HepG2 (cell line): Measurements from ENCODE around the gene COPS7A. TPM values are rescaled to one million over a fixed set of nuclear protein-coding genes. Genes with fewer than 3 reads are reported as not detected.

Experiments used
- CEBPG ChIP-seq: IDR thresholded peaks from 2 replicates; pipeline ENCODE4 v1.6.1; 2016
- FOXC1 ChIP-seq: sonication (generic); formaldehyde crosslinking; IDR thresholded peaks from 2 replicates; pipeline ENCODE4 v1.8.0; 2022; ENCODE audit warnings: mild to moderate bottlenecking, missing genetic modification reagents, borderline replicate concordance
- NFRKB ChIP-seq: fragments of 450-650 bp; IDR thresholded peaks from 2 replicates; pipeline ENCODE4 v1.6.1; 2017
- NRL ChIP-seq: sonication (generic); formaldehyde crosslinking; IDR thresholded peaks from 2 replicates; pipeline ENCODE4 v1.5.0; 2020; ENCODE audit warnings: missing genetic modification reagents, mild to moderate bottlenecking, moderate library complexity, borderline replicate concordance
- REPIN1 ChIP-seq: sonication (generic); formaldehyde crosslinking; IDR thresholded peaks from 2 replicates; pipeline ENCODE4 v1.8.0; 2022; ENCODE audit warnings: missing genetic modification reagents, low read depth, mild to moderate bottlenecking, borderline replicate concordance
- ZNF235 ChIP-seq: sonication (generic); formaldehyde crosslinking; IDR thresholded peaks from 2 replicates; pipeline ENCODE4 v1.8.1; 2023; ENCODE audit warnings: mild to moderate bottlenecking, missing genetic modification reagents, borderline replicate concordance
- polyA plus RNA-seq, 8 experiments: library from polyadenylated mRNA; depleted of rRNA in 3 of 8; stranded (reverse) in 7 of 8; unstranded in 1 of 8; fragments of >200 nt; fragmentation: Illumina TruSeq in 4 of 8; extraction: Trizol in 4 of 8; gene quantifications; 2 replicates each; pipeline versions ENCODE4 v1.2.1 to v1.2.3, GENCODE V29; 2011 to 2016; ENCODE audit warnings: low read depth in 4 of 8, missing spikeins in 1 of 8, mixed read lengths in 1 of 8; ENCODE audit not compliant: insufficient read depth in 1 of 8
- total RNA-seq, 5 experiments: library from RNA; depleted of rRNA; stranded (reverse); fragments of >200 nt; fragmentation: Illumina TruSeq; extraction: Trizol; gene quantifications; 2 replicates each; pipeline ENCODE4 v1.2.3, GENCODE V29; 2016; ENCODE audit warnings: low read depth in 1 of 5
- TF ChIP-seq, protein P1 (sequence below): sonication (generic); formaldehyde crosslinking; IDR thresholded peaks from 2 replicates; pipeline ENCODE4 v1.4.0; 2020; ENCODE audit warnings: missing genetic modification reagents
- TF ChIP-seq, protein P2 (sequence below): sonication (generic); formaldehyde crosslinking; IDR thresholded peaks from 2 replicates; pipeline ENCODE4 v1.8.0; 2022; ENCODE audit warnings: mild to moderate bottlenecking, missing genetic modification reagents, moderate library complexity
- TF ChIP-seq, protein P3 (sequence below): sonication (generic); formaldehyde crosslinking; IDR thresholded peaks from 2 replicates; pipeline ENCODE4 v1.4.0; 2020; ENCODE audit warnings: missing genetic modification reagents, borderline replicate concordance
- TF ChIP-seq, protein P4 (sequence below): sonication (generic); formaldehyde crosslinking; IDR thresholded peaks from 2 replicates; pipeline ENCODE4 v1.8.1; 2022; ENCODE audit warnings: low read depth, mild to moderate bottlenecking, missing genetic modification reagents
- TF ChIP-seq, protein P5 (sequence below): sonication (generic); formaldehyde crosslinking; IDR thresholded peaks from 2 replicates; pipeline ENCODE4 v1.5.1; 2020; ENCODE audit warnings: mild to moderate bottlenecking, missing genetic modification reagents

Gene COPS7A
- total and polyA plus RNA-seq, 2 of the 13 experiments (the other 11 are each of a cell fraction or from before 2014, with no cell fraction given), result 40.0 to 73.6 TPM

DNA sequence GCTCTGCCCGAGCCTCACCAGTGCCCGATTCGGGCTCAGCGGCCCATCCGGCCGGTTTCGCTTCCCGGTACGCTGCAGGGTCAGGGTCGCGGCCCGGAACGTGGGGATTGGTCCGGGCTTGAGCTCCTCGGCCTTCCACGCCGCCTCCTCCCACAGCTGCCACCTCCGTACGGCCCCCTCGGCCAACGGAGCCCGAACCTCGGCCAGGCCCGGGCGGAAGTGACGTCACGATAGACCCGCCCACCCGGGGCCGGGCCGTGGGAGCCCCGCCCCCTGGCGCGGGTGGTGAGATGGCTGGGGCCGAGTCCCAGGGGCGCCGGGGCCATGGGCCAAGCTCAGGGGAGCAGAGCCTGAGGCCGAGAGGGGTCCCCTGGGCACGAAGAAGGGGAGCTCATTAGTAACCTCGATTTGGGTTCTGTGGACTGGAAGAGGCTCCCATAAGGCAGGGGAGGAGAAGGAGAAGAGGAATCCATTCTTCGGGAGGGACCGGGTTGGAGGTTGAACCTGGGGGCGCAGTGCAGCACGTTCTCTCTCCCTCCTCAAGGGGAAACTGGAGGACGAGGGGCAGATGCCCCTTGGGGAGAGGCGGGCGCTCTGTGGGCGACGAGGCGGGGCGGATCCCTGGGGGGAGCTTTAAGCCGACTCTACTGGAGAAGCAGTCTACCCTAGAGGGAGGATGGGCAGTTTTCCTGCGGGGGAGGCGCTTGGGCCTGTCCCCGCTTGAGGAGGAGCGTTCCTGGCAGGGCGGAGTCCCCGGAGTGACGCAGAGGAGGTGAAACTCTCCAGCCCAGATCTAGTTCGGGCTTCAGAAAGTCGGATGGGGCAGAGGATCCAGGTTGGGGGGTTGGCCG, 29.3 kb downstream of the COPS7A start, which contains the start of gene MLF2 (continued):
- TF ChIP-seq, protein P1, sequence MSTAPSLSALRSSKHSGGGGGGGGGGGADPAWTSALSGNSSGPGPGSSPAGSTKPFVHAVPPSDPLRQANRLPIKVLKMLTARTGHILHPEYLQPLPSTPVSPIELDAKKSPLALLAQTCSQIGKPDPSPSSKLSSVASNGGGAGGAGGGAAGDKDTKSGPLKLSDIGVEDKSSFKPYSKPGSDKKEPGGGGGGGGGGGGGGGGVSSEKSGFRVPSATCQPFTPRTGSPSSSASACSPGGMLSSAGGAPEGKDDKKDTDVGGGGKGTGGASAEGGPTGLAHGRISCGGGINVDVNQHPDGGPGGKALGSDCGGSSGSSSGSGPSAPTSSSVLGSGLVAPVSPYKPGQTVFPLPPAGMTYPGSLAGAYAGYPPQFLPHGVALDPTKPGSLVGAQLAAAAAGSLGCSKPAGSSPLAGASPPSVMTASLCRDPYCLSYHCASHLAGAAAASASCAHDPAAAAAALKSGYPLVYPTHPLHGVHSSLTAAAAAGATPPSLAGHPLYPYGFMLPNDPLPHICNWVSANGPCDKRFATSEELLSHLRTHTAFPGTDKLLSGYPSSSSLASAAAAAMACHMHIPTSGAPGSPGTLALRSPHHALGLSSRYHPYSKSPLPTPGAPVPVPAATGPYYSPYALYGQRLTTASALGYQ (CRISPR knock-in tag), result peak; percentile 66; the same call in 1 of the 2 replicates
- TF ChIP-seq NRL (CRISPR knock-in tag) (0 out of 2 replicates have a peak, but pooled peaks have one; percentile 37), CEBPG (CRISPR knock-in tag) (no peak; the same call in 1 of the 2 replicates), NFRKB (no peak), FOXC1 (CRISPR knock-in tag) (peak; percentile 92), ZNF235 (peak; percentile 59; the same call in 1 of the 2 replicates), REPIN1 (peak; percentile 80)
- TF ChIP-seq, protein P2, sequence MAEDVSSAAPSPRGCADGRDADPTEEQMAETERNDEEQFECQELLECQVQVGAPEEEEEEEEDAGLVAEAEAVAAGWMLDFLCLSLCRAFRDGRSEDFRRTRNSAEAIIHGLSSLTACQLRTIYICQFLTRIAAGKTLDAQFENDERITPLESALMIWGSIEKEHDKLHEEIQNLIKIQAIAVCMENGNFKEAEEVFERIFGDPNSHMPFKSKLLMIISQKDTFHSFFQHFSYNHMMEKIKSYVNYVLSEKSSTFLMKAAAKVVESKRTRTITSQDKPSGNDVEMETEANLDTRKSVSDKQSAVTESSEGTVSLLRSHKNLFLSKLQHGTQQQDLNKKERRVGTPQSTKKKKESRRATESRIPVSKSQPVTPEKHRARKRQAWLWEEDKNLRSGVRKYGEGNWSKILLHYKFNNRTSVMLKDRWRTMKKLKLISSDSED (CRISPR knock-in tag), result no peak; the same call in 1 of the 2 replicates
- TF ChIP-seq, protein P3, sequence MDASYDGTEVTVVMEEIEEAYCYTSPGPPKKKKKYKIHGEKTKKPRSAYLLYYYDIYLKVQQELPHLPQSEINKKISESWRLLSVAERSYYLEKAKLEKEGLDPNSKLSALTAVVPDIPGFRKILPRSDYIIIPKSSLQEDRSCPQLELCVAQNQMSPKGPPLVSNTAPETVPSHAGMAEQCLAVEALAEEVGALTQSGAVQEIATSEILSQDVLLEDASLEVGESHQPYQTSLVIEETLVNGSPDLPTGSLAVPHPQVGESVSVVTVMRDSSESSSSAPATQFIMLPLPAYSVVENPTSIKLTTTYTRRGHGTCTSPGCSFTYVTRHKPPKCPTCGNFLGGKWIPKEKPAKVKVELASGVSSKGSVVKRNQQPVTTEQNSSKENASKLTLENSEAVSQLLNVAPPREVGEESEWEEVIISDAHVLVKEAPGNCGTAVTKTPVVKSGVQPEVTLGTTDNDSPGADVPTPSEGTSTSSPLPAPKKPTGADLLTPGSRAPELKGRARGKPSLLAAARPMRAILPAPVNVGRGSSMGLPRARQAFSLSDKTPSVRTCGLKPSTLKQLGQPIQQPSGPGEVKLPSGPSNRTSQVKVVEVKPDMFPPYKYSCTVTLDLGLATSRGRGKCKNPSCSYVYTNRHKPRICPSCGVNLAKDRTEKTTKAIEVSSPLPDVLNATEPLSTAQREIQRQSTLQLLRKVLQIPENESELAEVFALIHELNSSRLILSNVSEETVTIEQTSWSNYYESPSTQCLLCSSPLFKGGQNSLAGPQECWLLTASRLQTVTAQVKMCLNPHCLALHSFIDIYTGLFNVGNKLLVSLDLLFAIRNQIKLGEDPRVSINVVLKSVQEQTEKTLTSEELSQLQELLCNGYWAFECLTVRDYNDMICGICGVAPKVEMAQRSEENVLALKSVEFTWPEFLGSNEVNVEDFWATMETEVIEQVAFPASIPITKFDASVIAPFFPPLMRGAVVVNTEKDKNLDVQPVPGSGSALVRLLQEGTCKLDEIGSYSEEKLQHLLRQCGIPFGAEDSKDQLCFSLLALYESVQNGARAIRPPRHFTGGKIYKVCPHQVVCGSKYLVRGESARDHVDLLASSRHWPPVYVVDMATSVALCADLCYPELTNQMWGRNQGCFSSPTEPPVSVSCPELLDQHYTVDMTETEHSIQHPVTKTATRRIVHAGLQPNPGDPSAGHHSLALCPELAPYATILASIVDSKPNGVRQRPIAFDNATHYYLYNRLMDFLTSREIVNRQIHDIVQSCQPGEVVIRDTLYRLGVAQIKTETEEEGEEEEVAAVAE (CRISPR knock-in tag), result no peak
- TF ChIP-seq, protein P4, sequence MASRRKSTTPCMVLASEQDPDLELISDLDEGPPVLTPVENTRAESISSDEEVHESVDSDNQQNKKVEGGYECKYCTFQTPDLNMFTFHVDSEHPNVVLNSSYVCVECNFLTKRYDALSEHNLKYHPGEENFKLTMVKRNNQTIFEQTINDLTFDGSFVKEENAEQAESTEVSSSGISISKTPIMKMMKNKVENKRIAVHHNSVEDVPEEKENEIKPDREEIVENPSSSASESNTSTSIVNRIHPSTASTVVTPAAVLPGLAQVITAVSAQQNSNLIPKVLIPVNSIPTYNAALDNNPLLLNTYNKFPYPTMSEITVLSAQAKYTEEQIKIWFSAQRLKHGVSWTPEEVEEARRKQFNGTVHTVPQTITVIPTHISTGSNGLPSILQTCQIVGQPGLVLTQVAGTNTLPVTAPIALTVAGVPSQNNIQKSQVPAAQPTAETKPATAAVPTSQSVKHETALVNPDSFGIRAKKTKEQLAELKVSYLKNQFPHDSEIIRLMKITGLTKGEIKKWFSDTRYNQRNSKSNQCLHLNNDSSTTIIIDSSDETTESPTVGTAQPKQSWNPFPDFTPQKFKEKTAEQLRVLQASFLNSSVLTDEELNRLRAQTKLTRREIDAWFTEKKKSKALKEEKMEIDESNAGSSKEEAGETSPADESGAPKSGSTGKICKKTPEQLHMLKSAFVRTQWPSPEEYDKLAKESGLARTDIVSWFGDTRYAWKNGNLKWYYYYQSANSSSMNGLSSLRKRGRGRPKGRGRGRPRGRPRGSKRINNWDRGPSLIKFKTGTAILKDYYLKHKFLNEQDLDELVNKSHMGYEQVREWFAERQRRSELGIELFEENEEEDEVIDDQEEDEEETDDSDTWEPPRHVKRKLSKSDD (CRISPR knock-in tag), result no peak
- TF ChIP-seq, protein P5, sequence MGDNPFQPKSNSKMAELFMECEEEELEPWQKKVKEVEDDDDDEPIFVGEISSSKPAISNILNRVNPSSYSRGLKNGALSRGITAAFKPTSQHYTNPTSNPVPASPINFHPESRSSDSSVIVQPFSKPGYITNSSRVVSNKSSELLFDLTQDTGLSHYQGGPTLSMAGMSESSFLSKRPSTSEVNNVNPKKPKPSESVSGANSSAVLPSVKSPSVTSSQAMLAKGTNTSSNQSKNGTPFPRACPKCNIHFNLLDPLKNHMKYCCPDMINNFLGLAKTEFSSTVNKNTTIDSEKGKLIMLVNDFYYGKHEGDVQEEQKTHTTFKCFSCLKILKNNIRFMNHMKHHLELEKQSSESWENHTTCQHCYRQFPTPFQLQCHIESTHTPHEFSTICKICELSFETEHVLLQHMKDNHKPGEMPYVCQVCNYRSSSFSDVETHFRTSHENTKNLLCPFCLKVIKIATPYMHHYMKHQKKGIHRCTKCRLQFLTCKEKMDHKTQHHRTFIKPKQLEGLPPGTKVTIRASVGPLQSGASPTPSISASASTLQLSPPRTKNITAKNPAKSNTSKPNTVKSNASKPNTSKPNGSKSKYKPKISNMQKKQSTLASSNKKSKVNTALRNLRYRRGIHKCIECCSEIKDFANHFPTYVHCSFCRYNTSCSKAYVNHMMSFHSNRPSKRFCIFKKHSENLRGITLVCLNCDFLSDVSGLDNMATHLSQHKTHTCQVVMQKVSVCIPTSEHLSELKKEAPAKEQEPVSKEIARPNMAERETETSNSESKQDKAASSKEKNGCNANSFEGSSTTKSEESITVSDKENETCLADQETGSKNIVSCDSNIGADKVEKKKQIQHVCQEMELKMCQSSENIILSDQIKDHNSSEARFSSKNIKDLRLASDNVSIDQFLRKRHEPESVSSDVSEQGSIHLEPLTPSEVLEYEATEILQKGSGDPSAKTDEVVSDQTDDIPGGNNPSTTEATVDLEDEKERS, result peak; percentile 55; the same call in 1 of the 2 replicates
